ENCODE data around the gene MSMP.

The MSMP gene

GRCh38 chr9:35759795-35760194 lies 5.7 kb upstream of the MSMP start:
- ATAC-seq (replicated peaks) = no peak

GRCh38 chr9:35758475-35759050 lies 4.5 kb upstream of the MSMP start:
- peaks cover 32 to 55% of the 10 kb centered on the region in 2 donors for H3K4me1 Mint-ChIP-seq

More at GRCh38 chr9:35759795-35760194, 5.7 kb upstream of the MSMP start:
- no peaks in the 10 kb centered on the region for H3K9me3 Mint-ChIP-seq
- no peak overlapping the region for H3K4me3 Mint-ChIP-seq
- no peak for DNase-seq
- H3K36me3 Mint-ChIP-seq = peaks cover 11 to 21% of the 10 kb centered on the region in 2 donors
- H3K27ac Mint-ChIP-seq = peak overlapping the region; percentile 26
- H3K27me3 Mint-ChIP-seq = no peaks in the 10 kb centered on the region
- H3K4me1 Mint-ChIP-seq = peaks cover 31 to 55% of the 10 kb centered on the region in 2 donors

GRCh38 chr9:35757892-35758275 lies 3.8 kb upstream of the MSMP start:
- no peaks in the 10 kb centered on the region for H3K27me3 Mint-ChIP-seq
- DNase-seq = no peak
- peaks cover 34 to 55% of the 10 kb centered on the region in 2 donors for H3K4me1 Mint-ChIP-seq
- peak overlapping the region; percentile 74 for H3K27ac Mint-ChIP-seq
- ATAC-seq (replicated peaks) = no peak
- H3K36me3 Mint-ChIP-seq = peaks cover 8 to 30% of the 10 kb centered on the region in 2 donors
- H3K9me3 Mint-ChIP-seq = no peaks in the 10 kb centered on the region
- peak overlapping the region; percentile 51 to 57 for H3K4me3 Mint-ChIP-seq

More at GRCh38 chr9:35758475-35759050, 4.5 kb upstream of the MSMP start:
- Mint-ChIP-seq H3K27me3 (no peaks in the 10 kb centered on the region), H3K36me3 (peaks cover 11 to 23% of the 10 kb centered on the region in 2 donors), H3K4me3 (peak overlapping the region; percentile 14 to 51), H3K27ac (peak overlapping the region; percentile 62), H3K9me3 (no peaks in the 10 kb centered on the region)
- DNase-seq = no peak
- ATAC-seq (replicated peaks) = no peak

GRCh38 chr9:35757226-35757891 lies 3.3 kb upstream of the MSMP start:
- DNase-seq = peak; percentile 48
- Mint-ChIP-seq H3K36me3 (peaks cover 11 to 34% of the 10 kb centered on the region in 2 donors), H3K27ac (peak overlapping the region; percentile 96), H3K4me1 (peaks cover 34 to 60% of the 10 kb centered on the region in 2 donors), H3K27me3 (no peaks in the 10 kb centered on the region), H3K4me3 (peak overlapping the region; percentile 85 to 89), H3K9me3 (no peaks in the 10 kb centered on the region)
- peak; percentile 56 to 62 for ATAC-seq (replicated peaks)

GRCh38 chr9:35756275-35757225 lies 2.5 kb upstream of the MSMP start:
- Mint-ChIP-seq H3K9me3 (no peaks in the 10 kb centered on the region), H3K36me3 (peaks cover 17 to 40% of the 10 kb centered on the region in 2 donors), H3K27ac (peak overlapping the region; percentile 96), H3K27me3 (no peaks in the 10 kb centered on the region), H3K4me3 (peak overlapping the region; percentile 85 to 89), H3K4me1 (peaks cover 34 to 68% of the 10 kb centered on the region in 2 donors)
- DNase-seq (peak; percentile 70), ATAC-seq (replicated peaks) (peak; percentile 79 to 82)

- no peaks in the 10 kb centered on the region for H3K9me3 Mint-ChIP-seq
- H3K27me3 Mint-ChIP-seq = no peaks in the 10 kb centered on the region
- H3K4me3 Mint-ChIP-seq = no peak overlapping the region
- DNase-seq (no peak), ATAC-seq (replicated peaks) (no peak)
- peaks cover 23 to 39% of the 10 kb centered on the region in 2 donors for H3K36me3 Mint-ChIP-seq
- peak overlapping the region; percentile 6 for H3K27ac Mint-ChIP-seq
- peaks cover 38 to 69% of the 10 kb centered on the region in 2 donors for H3K4me1 Mint-ChIP-seq
These were observed 995 bp upstream of the MSMP start for GRCh38 chr9:35755071-35755470.

GRCh38 chr9:35753466-35753865 lies 610 bp downstream of the MSMP start:
- Mint-ChIP-seq H3K4me3 (no peak overlapping the region), H3K27ac (no peak overlapping the region), H3K36me3 (peaks cover 23 to 35% of the 10 kb centered on the region in 2 donors), H3K4me1 (peaks cover 36 to 61% of the 10 kb centered on the region in 2 donors), H3K27me3 (no peaks in the 10 kb centered on the region), H3K9me3 (no peaks in the 10 kb centered on the region)
- DNase-seq = no peak
- ATAC-seq (replicated peaks) = no peak

- Mint-ChIP-seq H3K4me3 (peak overlapping the region; percentile 94 to 95), H3K4me1 (peaks cover 41 to 59% of the 10 kb centered on the region in 2 donors)
These were observed 3.9 kb downstream of the MSMP start for GRCh38 chr9:35750256-35750531.

GRCh38 chr9:35749515-35750255 lies 4.4 kb downstream of the MSMP start:
- ATAC-seq (replicated peaks) (peak; percentile 55 to 58), DNase-seq (peak; percentile 42)
- Mint-ChIP-seq H3K4me3 (peak overlapping the region; percentile 94 to 95), H3K9me3 (no peaks in the 10 kb centered on the region), H3K36me3 (peaks cover 29 to 50% of the 10 kb centered on the region in 2 donors), H3K27ac (peak overlapping the region; percentile 96), H3K27me3 (no peaks in the 10 kb centered on the region), H3K4me1 (peaks cover 41 to 63% of the 10 kb centered on the region in 2 donors)

More at GRCh38 chr9:35750256-35750531, 3.9 kb downstream of the MSMP start:
- Mint-ChIP-seq H3K9me3 (no peaks in the 10 kb centered on the region), H3K36me3 (peaks cover 29 to 47% of the 10 kb centered on the region in 2 donors), H3K27ac (peak overlapping the region; percentile 96), H3K27me3 (no peaks in the 10 kb centered on the region)
- DNase-seq = no peak
- no peak for ATAC-seq (replicated peaks)

GRCh38 chr9:35748858-35749514 lies 5.1 kb downstream of the MSMP start, which contains the start of the genes GBA2 and RGP1:
Gene GBA2 (minus strand): TSS chr9:35749228. CDS start chr9:35748704, 524 bp downstream.
Gene RGP1 (plus strand): TSS chr9:35749287. CDS start chr9:35749756, 469 bp downstream.
- Mint-ChIP-seq H3K4me1 (peaks cover 41 to 68% of the 10 kb centered on the region in 2 donors), H3K9me3 (no peaks in the 10 kb centered on the region), H3K27ac (peak within 1 kb of the TSS; percentile 96), H3K4me3 (peak within 1 kb of the TSS; percentile 94 to 95), H3K27me3 (no peaks in the 10 kb centered on the region), H3K36me3 (peaks cover 29 to 54% of the 10 kb centered on the region in 2 donors)
- DNase-seq (peak; percentile 76), ATAC-seq (replicated peaks) (peak; percentile 90 to 93)

- peaks cover 34 to 51% of the 10 kb centered on the region in 2 donors for H3K36me3 Mint-ChIP-seq
- H3K4me1 Mint-ChIP-seq = peaks cover 41 to 74% of the 10 kb centered on the region in 2 donors
- peak overlapping the region; percentile 89 for H3K27ac Mint-ChIP-seq
These were observed 5.7 kb downstream of the MSMP start for GRCh38 chr9:35748242-35748857.

GRCh38 chr9:35746583-35746982 lies 7.5 kb downstream of the MSMP start:
- H3K4me1 Mint-ChIP-seq = peaks cover 44 to 69% of the 10 kb centered on the region in 2 donors

More at GRCh38 chr9:35748242-35748857, 5.7 kb downstream of the MSMP start:
- Mint-ChIP-seq H3K4me3 (peak overlapping the region; percentile 89 to 95), H3K27me3 (no peaks in the 10 kb centered on the region), H3K9me3 (no peaks in the 10 kb centered on the region)
- ATAC-seq (replicated peaks) (peak in 1 of 2 donors; percentile 2), DNase-seq (no peak)

GRCh38 chr9:35745569-35745968 lies 8.5 kb downstream of the MSMP start:
- DNase-seq (no peak), ATAC-seq (replicated peaks) (no peak)
- H3K27me3 Mint-ChIP-seq = no peaks in the 10 kb centered on the region
- H3K4me3 Mint-ChIP-seq = peak overlapping the region; percentile 78 to 95
- no peaks in the 10 kb centered on the region for H3K9me3 Mint-ChIP-seq
- H3K27ac Mint-ChIP-seq = no peak overlapping the region
- H3K4me1 Mint-ChIP-seq = peaks cover 38 to 62% of the 10 kb centered on the region in 2 donors
- peaks cover 40 to 51% of the 10 kb centered on the region in 2 donors for H3K36me3 Mint-ChIP-seq

More at GRCh38 chr9:35746583-35746982, 7.5 kb downstream of the MSMP start:
- H3K27me3 Mint-ChIP-seq = no peaks in the 10 kb centered on the region
- no peaks in the 10 kb centered on the region for H3K9me3 Mint-ChIP-seq
- peaks cover 38 to 50% of the 10 kb centered on the region in 2 donors for H3K36me3 Mint-ChIP-seq
- no peak overlapping the region for H3K27ac Mint-ChIP-seq
- ATAC-seq (replicated peaks) = no peak
- DNase-seq = no peak
- H3K4me3 Mint-ChIP-seq = peak overlapping the region; percentile 89 to 95
